Cardiac fibroblast (primary cell): Measurements from ENCODE around the gene CNIH2.

Experiments
- DNase-seq, 2 donors: peaks; one replicate each; pipeline versions ENCODE4 v3.0.0 to v3.0.0-alpha.2; 2010; ENCODE audit warnings: low read depth in 2 of 2
- H3K4me3 ChIP-seq, 2 donors: replicated peaks in 1 of 2; 1 replicate in 1 of 2; 2 replicates in 1 of 2; pipeline ENCODE4 v1.5.1; 2011; ENCODE audit warnings: low read depth in 2 of 2, low read length in 2 of 2, mild to moderate bottlenecking in 2 of 2, moderate library complexity in 1 of 2
- CTCF ChIP-seq: IDR thresholded peaks from one replicate; pipeline ENCODE4 v1.5.1; 2011; ENCODE audit warnings: low read depth, mild to moderate bottlenecking, low read length, inconsistent platforms

CNIH2 gene

GRCh38 chr11:66291303-66291705 is 13.3 kb downstream of the CNIH2 start:
- no peak for DNase-seq
- no peak overlapping the region for H3K4me3 ChIP-seq
- no peak for TF ChIP-seq CTCF

- no peak for DNase-seq
- TF ChIP-seq CTCF = no peak
- no peak within 1 kb of the TSS for H3K4me3 ChIP-seq
Observed at GRCh38 chr11:66291706-66292542, 13.9 kb downstream of the CNIH2 start, which contains the start of gene TMEM151A. TSS of gene TMEM151A (plus strand) at chr11:66291894. CDS start at chr11:66292014, 120 bp downstream.

GRCh38 chr11:66292543-66293332 is 14.8 kb downstream of the CNIH2 start:
- H3K4me3 ChIP-seq = no peak overlapping the region
- DNase-seq = no peak
- no peak for TF ChIP-seq CTCF

- H3K4me3 ChIP-seq = no peak overlapping the region
- no peak for DNase-seq
- no peak for TF ChIP-seq CTCF
Observed at GRCh38 chr11:66293352-66293751, 15.4 kb downstream of the CNIH2 start.

GRCh38 chr11:66293777-66294625 is 16.0 kb downstream of the CNIH2 start:
- no peak for DNase-seq
- no peak overlapping the region for H3K4me3 ChIP-seq
- TF ChIP-seq CTCF = no peak

- TF ChIP-seq CTCF = no peak
- no peak for DNase-seq
- H3K4me3 ChIP-seq = no peak overlapping the region
Observed at GRCh38 chr11:66294626-66295620, 16.9 kb downstream of the CNIH2 start.
